ENCODE results near the gene KCNN4.
A peak's percentile ranks its signal among the peaks of the same experiment; 100 is the strongest.

Gene KCNN4

GRCh38 chr19:43748205-43748594 lies 32.6 kb downstream of the KCNN4 start:
- no peak for DNase-seq (ENCODE audit: low spot score)

DNA sequence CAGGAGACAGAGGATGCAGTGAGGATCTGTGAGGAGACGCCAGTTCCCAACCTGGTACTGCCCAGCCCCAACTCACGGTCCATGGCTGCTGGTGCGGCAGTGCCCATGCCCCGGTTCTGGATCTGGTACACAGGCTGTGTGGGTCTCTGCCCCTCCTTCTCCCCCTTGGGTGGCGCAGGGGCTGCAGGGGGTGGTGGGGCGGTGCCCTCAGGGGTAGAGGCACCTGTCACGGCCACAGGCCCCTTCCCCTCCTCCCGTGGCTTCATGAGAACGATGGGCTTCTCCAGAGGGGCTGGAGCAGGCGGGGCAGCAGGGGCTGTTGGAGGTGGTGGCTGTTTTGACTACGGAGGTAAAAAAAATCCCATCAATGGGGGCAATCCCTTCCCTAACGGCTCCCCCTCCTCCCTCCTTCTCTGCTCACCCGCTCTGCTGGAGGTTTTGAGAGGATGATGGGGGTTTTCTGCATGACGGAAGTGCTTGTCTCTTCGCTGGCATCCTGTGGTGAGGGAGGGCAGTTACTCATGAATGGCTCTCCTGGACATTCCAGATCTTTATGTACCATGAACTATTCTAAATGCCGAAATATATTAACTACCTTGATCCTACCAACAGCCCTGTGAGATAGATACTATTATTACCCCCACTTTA lies 33.1 kb downstream of the KCNN4 start:
- no peak for DNase-seq (ENCODE audit: low spot score)

DNA sequence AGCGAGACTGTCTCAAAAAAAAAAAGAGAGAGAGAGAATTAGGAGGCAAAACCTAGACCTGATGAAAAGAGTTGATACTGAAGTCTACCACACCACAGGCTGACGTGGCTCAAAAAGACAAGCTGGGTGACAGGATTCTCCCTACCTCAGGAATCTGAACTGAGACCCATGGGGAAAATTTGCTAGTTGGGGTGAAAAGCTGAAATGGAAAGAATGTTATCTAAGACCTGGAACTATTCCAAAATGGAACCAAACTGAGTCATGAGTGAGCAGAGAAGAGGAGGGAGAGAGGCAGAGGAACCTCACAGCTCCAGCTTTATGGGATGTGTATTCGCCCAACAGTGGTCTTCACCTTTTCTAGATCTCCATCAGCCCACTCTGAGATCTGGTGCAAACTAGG lies 37.7 kb downstream of the KCNN4 start:
- DNase-seq (ENCODE audit: low spot score): no peak

DNA sequence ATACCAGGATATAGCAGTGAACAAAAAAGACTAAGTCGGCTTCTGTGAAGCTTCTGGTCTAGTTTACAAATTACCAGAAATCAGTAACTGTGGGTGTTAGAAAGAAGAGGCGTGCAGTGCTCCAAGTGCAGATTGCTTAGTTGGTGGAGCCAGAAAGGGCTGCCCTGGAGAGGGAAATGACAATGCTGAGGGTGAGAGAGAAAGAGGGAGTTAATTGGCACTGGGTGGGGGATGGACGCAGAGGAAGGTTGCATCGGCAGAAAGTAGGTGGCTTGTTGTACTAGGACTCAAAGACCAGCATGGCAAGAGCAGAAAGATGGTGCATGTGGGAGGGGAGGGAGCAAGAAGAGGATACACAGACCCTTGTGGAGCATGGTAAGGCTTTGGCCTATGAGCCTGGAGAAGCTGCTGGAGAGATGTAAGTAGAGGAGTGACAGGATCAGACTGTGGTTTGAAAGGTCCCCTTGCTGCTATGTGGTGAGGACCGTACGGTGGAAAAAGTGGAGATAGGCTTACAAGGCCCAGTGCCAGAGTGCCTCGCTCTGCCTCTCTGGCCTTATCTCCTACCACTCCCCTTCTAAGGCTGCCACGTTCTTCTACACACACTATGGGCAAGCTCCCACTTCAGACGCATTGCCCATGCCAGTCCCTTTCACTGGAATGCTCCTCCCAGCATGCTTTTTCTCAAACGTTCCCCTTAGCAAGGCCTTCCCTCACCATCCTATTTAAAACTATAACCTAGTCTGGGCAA lies 39.5 kb downstream of the KCNN4 start:
- peak; percentile 32 for DNase-seq (ENCODE audit: low spot score)

- DNase-seq (ENCODE audit: low spot score): no peak
Observed at GRCh38 chr19:43739439-43740235, 41.1 kb downstream of the KCNN4 start.

- DNase-seq (ENCODE audit: low spot score): no peak
Observed at GRCh38 chr19:43738780-43739211, 42.0 kb downstream of the KCNN4 start.

DNA sequence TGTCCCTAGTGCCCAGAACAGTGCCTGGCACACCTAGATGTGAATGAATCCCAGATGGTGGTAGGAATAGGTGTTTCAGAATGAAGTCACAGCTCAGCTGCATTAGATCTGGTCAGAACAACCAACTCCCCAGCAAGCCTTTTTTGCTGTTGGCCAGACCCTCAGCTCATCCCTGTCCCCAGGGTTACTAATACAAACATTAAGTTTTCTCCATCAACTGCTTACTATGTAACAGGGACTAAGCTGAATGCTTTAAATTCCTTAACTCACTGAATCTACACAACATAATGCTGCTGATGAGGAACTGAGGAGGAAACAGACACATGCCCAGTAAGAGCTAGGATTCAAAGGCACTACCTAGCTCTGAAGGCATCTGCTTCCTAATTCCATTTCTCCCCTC lies 44.8 kb downstream of the KCNN4 start:
- no peak for DNase-seq (ENCODE audit: low spot score)

GRCh38 chr19:43735013-43735412 lies 45.8 kb downstream of the KCNN4 start:
- DNase-seq (ENCODE audit: low spot score): no peak

- no peak for DNase-seq (ENCODE audit: low spot score)
Observed at GRCh38 chr19:43731846-43732245, 48.9 kb downstream of the KCNN4 start.

DNA sequence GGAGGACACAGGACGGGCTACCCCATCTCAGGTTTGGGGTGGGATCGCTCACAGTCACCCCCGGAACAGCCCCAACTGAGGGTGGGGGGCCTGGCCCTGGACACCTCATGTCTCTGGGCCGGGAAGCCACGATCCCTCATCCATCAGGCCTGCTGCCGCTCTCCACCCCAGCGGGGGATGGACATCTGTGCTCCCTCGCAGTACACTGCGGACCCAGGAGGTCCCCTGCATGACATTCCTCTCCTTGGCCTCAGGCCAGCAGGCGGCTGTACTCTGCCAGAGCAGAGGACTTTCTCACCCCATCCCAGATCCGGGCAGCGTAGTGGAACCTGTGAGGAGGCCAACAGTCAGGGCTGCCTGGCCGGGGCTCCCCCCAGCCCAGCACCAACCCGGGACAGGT lies 49.4 kb downstream of the KCNN4 start:
- no peak for DNase-seq (ENCODE audit: low spot score)

DNA sequence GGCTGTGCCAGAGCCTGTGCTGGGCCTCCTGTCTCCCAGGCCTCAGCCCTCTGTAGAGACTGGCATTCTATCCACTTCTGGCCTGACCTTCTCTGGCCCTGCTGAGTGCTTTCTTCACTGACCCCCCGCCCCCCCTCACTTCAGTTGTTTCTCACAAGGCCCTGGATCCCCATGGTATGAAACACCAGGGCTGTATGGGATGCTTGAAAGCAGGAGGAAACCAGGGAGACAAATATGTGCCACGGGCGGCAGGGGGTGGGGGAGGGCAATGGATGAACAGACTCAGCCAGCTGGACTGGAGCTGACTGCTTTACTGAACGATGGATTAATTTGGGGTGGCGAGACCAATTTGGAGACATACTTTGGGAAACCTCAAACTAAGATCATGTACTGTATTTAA lies 50.9 kb downstream of the KCNN4 start:
- no peak for DNase-seq (ENCODE audit: low spot score)

- DNase-seq (ENCODE audit: low spot score): no peak
Observed at GRCh38 chr19:43727593-43727853, 53.2 kb downstream of the KCNN4 start.

- DNase-seq (ENCODE audit: low spot score): no peak
Observed at GRCh38 chr19:43726736-43727592, 53.8 kb downstream of the KCNN4 start.

- DNase-seq (ENCODE audit: low spot score): no peak
Observed at GRCh38 chr19:43725468-43725867, 55.3 kb downstream of the KCNN4 start.

- no peak for DNase-seq (ENCODE audit: low spot score)
Observed at GRCh38 chr19:43724896-43725295, 55.9 kb downstream of the KCNN4 start.

GRCh38 chr19:43723588-43723987 lies 57.2 kb downstream of the KCNN4 start:
- DNase-seq (ENCODE audit: low spot score): no peak

GRCh38 chr19:43721469-43722048 lies 59.2 kb downstream of the KCNN4 start:
- no peak for DNase-seq (ENCODE audit: low spot score)

DNA sequence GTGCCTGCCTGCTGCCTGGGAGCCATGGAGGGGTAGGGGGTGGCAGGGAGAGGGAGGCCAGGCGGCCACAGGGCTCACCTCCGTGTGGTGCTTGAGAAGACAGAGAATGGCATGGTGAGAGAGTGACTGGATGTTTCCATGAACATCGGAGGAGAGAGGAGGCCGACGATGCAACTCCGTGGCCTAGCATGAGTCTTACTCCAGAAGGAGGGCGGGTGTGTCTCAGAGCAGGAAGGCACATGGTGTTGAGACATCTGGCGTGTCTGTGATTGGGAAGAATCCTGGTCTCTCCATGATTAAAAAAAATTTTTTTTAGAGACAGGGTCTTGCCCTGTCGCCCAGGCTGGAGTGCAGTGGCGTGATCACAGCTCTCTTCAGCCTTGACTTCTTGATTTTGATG lies 59.8 kb downstream of the KCNN4 start:
- no peak for DNase-seq (ENCODE audit: low spot score)

DNA sequence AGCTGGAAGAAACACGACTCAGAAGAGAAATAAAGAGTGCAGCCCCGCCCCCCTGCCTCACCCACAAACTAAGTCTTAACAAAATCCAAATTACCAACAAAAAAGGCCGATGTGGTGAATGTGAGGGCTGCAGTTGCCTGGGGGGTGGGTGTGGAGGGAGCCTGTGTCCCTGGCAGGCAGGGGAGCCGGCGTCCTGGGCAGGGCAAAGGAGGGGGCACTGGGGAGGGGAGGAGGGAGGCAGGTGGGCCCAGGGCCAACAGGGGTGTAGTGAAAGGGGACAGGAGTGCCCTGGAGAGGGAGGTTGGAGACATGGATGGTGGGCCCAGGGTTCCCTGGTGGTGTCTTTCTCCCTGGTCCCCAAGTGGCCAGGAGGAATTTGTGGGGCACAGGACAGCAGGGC lies 60.9 kb downstream of the KCNN4 start:
- DNase-seq (ENCODE audit: low spot score): no peak

GRCh38 chr19:43719378-43719868 lies 61.4 kb downstream of the KCNN4 start:
- no peak for DNase-seq (ENCODE audit: low spot score)

DNA sequence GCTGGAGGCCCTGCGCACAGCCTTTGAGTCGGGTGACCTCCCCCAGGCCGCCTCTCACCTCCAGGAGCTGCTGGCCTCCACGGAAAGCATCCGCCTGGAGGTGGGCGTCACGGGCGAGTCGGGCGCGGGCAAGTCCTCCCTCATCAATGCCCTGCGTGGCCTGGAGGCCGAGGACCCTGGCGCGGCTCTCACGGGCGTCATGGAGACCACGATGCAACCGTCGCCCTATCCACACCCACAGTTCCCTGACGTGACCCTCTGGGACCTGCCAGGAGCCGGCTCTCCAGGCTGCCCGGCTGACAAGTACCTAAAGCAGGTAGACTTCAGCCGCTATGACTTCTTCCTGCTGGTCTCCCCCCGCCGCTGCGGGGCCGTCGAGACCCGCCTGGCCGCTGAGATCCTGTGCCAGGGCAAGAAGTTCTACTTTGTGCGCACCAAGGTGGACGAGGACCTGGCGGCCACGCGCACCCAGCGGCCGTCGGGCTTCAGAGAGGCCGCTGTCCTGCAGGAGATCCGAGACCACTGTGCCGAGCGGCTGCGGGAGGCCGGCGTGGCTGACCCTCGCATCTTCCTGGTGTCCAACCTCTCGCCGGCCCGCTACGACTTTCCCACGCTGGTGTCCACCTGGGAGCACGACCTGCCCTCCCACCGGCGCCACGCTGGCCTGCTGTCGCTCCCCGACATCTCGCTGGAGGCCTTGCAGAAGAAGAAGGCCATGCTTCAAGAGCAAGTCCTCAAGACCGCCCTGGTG lies 62.0 kb downstream of the KCNN4 start:
- no peak for DNase-seq (ENCODE audit: low spot score)

Measured in Ammon's horn (tissue), 1 donor.